ENCODE data around the gene SMARCAD1.

Gene SMARCAD1

DNA sequence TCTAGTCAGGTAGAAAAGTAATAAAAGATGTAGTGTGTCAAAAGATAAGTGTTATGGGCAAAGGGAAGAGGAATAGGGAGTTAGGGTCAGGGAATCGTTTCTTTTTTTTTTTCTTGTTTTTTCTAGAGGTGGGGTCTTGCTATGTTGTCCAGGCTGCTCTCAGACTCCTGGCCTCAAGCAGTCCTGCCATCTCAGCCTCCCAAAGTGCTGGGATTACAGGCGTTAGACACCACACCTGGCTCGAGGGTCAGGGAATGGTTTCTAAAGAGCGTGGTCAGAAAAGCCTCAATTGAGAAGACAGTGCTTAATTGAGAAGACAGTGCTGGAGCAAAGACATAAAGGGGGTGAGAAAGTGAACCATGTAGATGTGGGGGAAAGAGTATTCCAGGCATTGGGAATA is 19.1 kb downstream of the SMARCAD1 start:
- no peak for TF ChIP-seq CTCF (conservative IDR thresholded peaks at IDR 0.05)
- no peak overlapping the region for H3K27ac ChIP-seq

DNA sequence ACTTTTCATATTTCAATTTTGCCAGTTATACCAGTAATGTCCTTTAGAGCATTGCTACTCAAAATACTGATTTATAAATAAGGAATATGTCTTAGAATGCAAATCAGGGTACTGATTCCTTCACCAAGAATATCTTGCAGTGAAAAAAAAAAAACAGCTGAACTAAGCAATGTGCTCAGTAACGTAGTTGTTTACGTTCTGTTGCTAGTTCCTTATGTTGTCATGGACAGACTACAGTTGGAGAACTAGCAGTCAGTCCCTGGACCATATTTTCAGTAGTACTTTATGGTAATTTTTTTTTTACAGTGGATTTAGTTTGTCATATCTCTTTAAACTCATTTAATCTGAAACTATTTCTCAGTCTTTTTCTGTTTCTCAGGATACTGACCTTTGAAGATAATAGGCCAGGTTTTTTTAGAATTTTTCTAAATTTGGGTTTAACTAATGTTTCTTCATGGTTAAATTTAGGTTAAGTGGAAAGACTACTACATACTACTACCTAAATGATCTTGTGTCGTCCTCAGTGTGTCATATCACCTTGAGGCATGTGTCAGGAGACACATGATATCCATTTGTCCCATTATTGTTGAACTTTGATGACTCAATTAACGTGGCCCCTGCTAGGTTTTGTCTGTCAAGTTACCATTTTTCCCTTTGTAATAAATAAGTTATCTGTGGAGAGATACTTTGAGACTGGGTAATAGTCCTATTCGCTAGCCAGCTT is 21.0 kb downstream of the SMARCAD1 start:
- TF ChIP-seq CTCF (conservative IDR thresholded peaks at IDR 0.05): no peak
- H3K27ac ChIP-seq: no peak overlapping the region

GRCh38 chr4:94232519-94232918 is 24.9 kb downstream of the SMARCAD1 start:
- H3K27ac ChIP-seq: no peak overlapping the region
- TF ChIP-seq CTCF (conservative IDR thresholded peaks at IDR 0.05): no peak

GRCh38 chr4:94235825-94236224 is 28.2 kb downstream of the SMARCAD1 start:
- no peak overlapping the region for H3K27ac ChIP-seq
- TF ChIP-seq CTCF (conservative IDR thresholded peaks at IDR 0.05): no peak

GRCh38 chr4:94237271-94237670 is 29.6 kb downstream of the SMARCAD1 start:
- no peak for TF ChIP-seq CTCF (conservative IDR thresholded peaks at IDR 0.05)

DNA sequence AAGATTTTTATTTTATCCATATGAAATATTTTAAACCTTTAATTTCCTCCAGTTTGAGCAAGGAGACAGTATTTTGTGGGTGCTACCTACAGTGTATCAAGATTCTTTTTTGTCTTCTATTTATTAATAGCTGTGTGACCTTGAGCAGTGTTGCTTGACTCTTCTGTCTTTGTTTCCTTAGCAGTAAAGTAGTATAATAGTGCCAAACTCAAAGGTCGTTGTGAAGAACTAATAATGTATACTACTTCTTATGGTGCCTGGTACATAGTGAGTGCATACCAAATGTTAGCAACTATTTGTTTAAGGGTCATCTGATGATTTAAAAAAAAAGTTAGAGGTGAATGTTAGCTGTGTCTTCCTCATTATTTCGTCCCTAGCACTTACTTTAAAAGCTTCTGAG is 30.5 kb downstream of the SMARCAD1 start:
- no peak for TF ChIP-seq CTCF (conservative IDR thresholded peaks at IDR 0.05)
- no peak overlapping the region for H3K27ac ChIP-seq

More at GRCh38 chr4:94237271-94237670, 29.6 kb downstream of the SMARCAD1 start:
- H3K27ac ChIP-seq: no peak overlapping the region

DNA sequence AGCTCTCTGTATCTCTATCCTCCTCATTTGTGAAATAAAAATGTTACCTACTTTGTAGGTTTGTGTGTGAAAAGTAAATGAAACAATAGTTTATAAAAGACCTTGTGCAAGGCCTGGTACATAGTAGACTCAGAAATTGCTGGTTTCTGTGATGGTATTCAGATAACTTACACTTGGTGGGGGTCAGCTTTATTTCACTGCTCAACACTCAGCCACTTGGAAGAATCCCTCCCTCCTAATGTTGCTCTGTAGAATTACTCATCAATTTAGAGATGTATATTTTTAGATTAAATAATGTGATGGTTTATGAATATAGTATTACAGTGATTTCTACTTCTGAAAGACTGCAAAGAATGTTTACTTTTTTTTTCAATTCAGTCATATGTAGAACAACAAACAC is 32.7 kb downstream of the SMARCAD1 start:
- no peak for TF ChIP-seq CTCF (conservative IDR thresholded peaks at IDR 0.05)
- no peak overlapping the region for H3K27ac ChIP-seq
